Thyroid gland (tissue), 4 donors: ENCODE results near the gene OGFOD3.

Experiments
- CTCF ChIP-seq, 6 experiments: fragments of 200-600 bp in 3 of 6; fragments of 450-650 bp in 3 of 6; sonication (generic) in 3 of 6; IDR thresholded peaks; one replicate each; pipeline ENCODE4 v1.5.1; 2016 to 2019; ENCODE audit warnings: antibody characterized with exemption in 6 of 6, mild to moderate bottlenecking in 2 of 6, inconsistent platforms in 1 of 6, moderate library complexity in 1 of 6
- POLR2A ChIP-seq, 2 donors: fragments of 450-650 bp; IDR thresholded peaks; one replicate each; pipeline ENCODE4 v1.6.1; 2017; ENCODE audit warnings: antibody characterized with exemption in 2 of 2, mild to moderate bottlenecking in 2 of 2, moderate library complexity in 1 of 2

GRCh38 chr17:82402865-82403264 lies 15.5 kb downstream of the OGFOD3 start:
- no peak for TF ChIP-seq CTCF (IDR thresholded peaks at IDR 0.05)
- no peak for TF ChIP-seq POLR2A (IDR thresholded peaks at IDR 0.05)
